ENCODE data around the gene ARPC1A. TPM values are rescaled to one million over a fixed set of nuclear protein-coding genes. Genes with fewer than 3 reads are reported as not detected.

The ARPC1A gene
- polyA plus RNA-seq (137 and 154 TPM in 2 replicates), polyA minus RNA-seq (112 and 113 TPM in 2 replicates)

DNA sequence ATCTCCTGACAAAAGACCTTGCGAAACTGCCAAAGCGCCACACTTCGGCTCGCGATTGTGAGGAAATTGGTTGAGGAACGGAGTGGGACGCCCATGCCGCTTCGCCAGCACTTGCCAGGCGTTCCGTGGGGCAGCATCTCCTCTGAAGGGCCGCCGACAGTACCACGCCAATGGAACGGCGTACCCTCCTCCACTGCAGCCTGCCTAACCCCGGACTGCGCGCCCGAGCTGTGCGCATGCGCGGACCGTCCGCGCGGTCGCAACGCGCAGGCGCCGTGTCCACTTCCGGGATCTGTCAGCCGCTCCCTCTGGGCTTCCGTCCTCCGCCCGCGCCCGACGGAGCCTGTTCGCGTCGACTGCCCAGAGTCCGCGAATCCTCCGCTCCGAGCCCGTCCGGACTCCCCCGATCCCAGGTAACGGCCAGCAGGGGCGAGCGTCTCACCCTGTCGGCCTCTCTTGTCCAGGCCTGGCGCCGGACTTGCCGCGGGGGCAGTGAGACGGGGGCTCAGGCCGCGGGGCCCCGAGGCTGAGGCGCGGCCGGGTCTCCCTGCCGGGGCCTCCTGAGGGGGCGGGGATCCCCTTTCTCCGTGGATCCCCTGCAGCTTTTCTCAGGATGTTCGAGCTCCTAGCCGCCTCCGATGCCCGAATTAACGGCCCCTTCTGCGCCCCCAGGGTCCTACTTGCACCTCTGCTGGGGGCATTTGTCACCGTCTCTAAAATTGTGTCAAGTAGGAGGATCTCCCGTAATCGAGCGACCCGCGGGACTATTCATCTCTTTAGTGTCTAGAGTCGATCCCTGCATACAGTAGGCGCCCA lies at the start of gene ARPC1A:
TSS of gene ARPC1A (plus strand) at position 307 of the 816 bp plus-strand sequence. CDS start 7,456 bp downstream, outside the sequence.
- H3K4me3 ChIP-seq (ENCODE audit: low read length) = peak within 1 kb of the TSS; percentile 90
- no peaks in the 10 kb centered on the region for H3K9me3 ChIP-seq (ENCODE audit: low read length)
- peak within 1 kb of the TSS; percentile 91 for H3K9ac ChIP-seq (ENCODE audit: low read length)
- H2AFZ ChIP-seq (ENCODE audit: low read depth, low read length) = peak within 1 kb of the TSS; percentile 94
- H3K4me2 ChIP-seq (ENCODE audit: low read length) = peak within 1 kb of the TSS; percentile 88
- no peaks in the 10 kb centered on the region for H3K36me3 ChIP-seq (ENCODE audit: insufficient read depth, low read length)
- H3K27ac ChIP-seq (ENCODE audit: low read length) = peak within 1 kb of the TSS; percentile 92
- no peaks in the 10 kb centered on the region for H3K27me3 ChIP-seq (ENCODE audit: insufficient read depth, low read depth, low read length)
- H4K20me1 ChIP-seq (ENCODE audit: insufficient read depth) = no peaks in the 10 kb centered on the region
- peaks cover 46% of the 10 kb centered on the region for H3K79me2 ChIP-seq (replicated peaks; ENCODE audit: insufficient read depth, low read length)
- H3F3A ChIP-seq (ENCODE audit: insufficient read depth, low read length, poor library complexity, severe bottlenecking) = no peaks in the 10 kb centered on the region
- H3K9me2 ChIP-seq (ENCODE audit: insufficient read depth, low read length) = no peaks in the 10 kb centered on the region
- TF ChIP-seq TAF1 (IDR thresholded peaks at IDR 0.05; ENCODE audit: low read depth) (peak; percentile 79), EZH2 (IDR thresholded peaks at IDR 0.05; ENCODE audit: borderline replicate concordance, insufficient read depth, low read length, poor library complexity, severe bottlenecking) (no peak), RAD21 (conservative IDR thresholded peaks at IDR 0.05) (peak; percentile 48), CTCF (IDR thresholded peaks at IDR 0.05; ENCODE audit: poor library complexity, severe bottlenecking) (no peak), POLR2AphosphoS5 (IDR thresholded peaks at IDR 0.05) (peak; percentile 99), REST (IDR thresholded peaks at IDR 0.05; ENCODE audit: borderline replicate concordance) (peak; percentile 63), EP300 (conservative IDR thresholded peaks at IDR 0.05; ENCODE audit: poor library complexity, severe bottlenecking) (peak; percentile 64), SMC3 (conservative IDR thresholded peaks at IDR 0.05; ENCODE audit: poor library complexity) (no peak), MXI1 (conservative IDR thresholded peaks at IDR 0.05; ENCODE audit: poor library complexity, severe bottlenecking) (peak; percentile 82)

GRCh38 chr7:99278180-99278579 lies 47.5 kb upstream of the ARPC1A start:
- H3K9ac ChIP-seq (ENCODE audit: low read length) = no peak overlapping the region
- TF ChIP-seq POLR2AphosphoS5 (IDR thresholded peaks at IDR 0.05) = no peak
- no peak for TF ChIP-seq MXI1 (conservative IDR thresholded peaks at IDR 0.05; ENCODE audit: poor library complexity, severe bottlenecking)
- TF ChIP-seq REST (IDR thresholded peaks at IDR 0.05; ENCODE audit: borderline replicate concordance) = no peak
- TF ChIP-seq RAD21 (conservative IDR thresholded peaks at IDR 0.05) = no peak
- TF ChIP-seq CTCF (IDR thresholded peaks at IDR 0.05; ENCODE audit: poor library complexity, severe bottlenecking) = no peak
- no peak for TF ChIP-seq EZH2 (IDR thresholded peaks at IDR 0.05; ENCODE audit: borderline replicate concordance, insufficient read depth, low read length, poor library complexity, severe bottlenecking)
- TF ChIP-seq EP300 (conservative IDR thresholded peaks at IDR 0.05; ENCODE audit: poor library complexity, severe bottlenecking) = no peak
- TF ChIP-seq TAF1 (IDR thresholded peaks at IDR 0.05; ENCODE audit: low read depth) = no peak
- TF ChIP-seq SMC3 (conservative IDR thresholded peaks at IDR 0.05; ENCODE audit: poor library complexity) = no peak
- no peak overlapping the region for H3K4me2 ChIP-seq (ENCODE audit: low read length)

More at GRCh38 chr7:99278180-99278579, 47.5 kb upstream of the ARPC1A start:
- Histone ChIP-seq H3K9me3 (ENCODE audit: low read length) (no peaks in the 10 kb centered on the region), H3K27me3 (ENCODE audit: insufficient read depth, low read depth, low read length) (no peaks in the 10 kb centered on the region), H3K36me3 (ENCODE audit: insufficient read depth, low read length) (no peaks in the 10 kb centered on the region), H4K20me1 (ENCODE audit: insufficient read depth) (no peaks in the 10 kb centered on the region), H3K27ac (ENCODE audit: low read length) (no peak overlapping the region), H2AFZ (ENCODE audit: low read depth, low read length) (no peak overlapping the region), H3F3A (ENCODE audit: insufficient read depth, low read length, poor library complexity, severe bottlenecking) (no peaks in the 10 kb centered on the region), H3K79me2 (replicated peaks; ENCODE audit: insufficient read depth, low read length) (no peaks in the 10 kb centered on the region), H3K9me2 (ENCODE audit: insufficient read depth, low read length) (no peaks in the 10 kb centered on the region), H3K4me3 (ENCODE audit: low read length) (no peak overlapping the region)

Data from neural cell (in vitro differentiated cells).